Epidermal melanocyte (primary cell): ENCODE measurements around the gene SPCS3.
A peak's percentile ranks its signal among the peaks of the same experiment; 100 is the strongest.
"Not testable (repeated sequence)": the region's sequence is repeated elsewhere in the genome, so short reads cannot be mapped to it uniquely, and the experiment has no call there.

Experiments used
- DNase-seq: peaks from one replicate; pipeline ENCODE4 v3.0.0; 2011; ENCODE audit warnings: low spot score; ENCODE audit not compliant: insufficient read length

Gene SPCS3

DNA sequence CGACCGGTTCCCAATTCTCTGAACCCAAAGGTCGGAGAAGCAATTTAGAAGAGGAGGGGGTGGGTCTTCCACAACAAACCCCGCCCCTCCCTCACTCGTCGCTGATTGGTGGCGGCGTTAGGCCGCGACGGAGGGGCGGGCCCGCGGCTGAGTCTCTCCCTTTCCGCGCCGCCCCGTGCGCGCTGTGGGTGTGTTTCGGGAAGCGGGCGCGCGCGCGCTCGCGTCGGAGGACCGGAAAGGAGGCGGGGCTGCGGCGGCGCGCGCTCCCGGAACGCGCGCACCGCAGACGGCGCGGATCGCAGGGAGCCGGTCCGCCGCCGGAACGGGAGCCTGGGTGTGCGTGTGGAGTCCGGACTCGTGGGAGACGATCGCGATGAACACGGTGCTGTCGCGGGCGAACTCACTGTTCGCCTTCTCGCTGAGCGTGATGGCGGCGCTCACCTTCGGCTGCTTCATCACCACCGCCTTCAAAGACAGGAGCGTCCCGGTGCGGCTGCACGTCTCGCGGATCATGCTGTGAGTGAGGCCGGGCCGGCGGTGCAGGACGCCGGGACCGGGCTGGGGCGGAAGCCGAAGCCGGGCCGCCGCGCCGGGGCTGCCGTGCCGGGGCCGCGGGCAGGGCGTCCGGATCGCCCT lies at the start of gene SPCS3:
Gene SPCS3, plus strand, starts transcription at position 263 of the 636 bp plus-strand sequence. Its CDS starts 111 bp downstream, at position 374.
- DNase-seq: peak; percentile 91

DNA sequence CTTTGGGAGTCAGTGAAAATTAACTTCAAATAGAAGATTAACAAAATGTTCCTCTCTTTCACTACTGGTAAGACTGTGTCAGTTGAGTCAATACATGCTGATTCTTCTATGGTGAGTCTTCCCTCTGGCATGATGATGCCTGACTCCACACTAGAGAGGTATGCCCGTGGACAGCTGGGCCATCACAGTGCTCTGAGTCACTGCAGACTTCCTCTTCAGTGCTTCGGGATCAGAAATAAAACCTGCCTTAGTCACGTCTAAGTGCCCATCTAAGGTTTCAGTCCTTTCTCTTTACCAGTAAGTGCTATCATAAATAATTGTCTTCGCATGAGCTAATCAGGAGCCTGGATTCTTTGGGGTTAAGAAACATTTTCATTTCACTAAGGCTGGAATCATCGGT lies 49.1 kb upstream of the SPCS3 start:
- peak; percentile 48 for DNase-seq

DNA sequence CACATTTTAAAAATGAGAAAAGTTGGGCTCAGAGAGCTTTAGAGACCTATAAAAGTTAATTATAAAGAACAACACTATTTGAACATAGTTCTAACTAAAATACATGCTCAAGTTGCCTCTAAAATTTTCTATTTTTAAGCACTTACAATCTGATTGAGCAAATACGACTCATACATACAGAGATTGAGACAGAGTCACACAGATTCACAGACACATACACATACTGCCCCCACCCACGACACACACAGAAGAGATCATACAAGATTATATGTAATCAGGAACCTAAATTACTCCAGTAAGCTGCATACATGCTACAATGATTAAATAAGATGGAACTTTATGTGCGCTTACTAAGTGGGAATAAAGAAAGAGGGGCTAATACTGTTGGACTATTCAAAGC lies 48.0 kb upstream of the SPCS3 start:
- DNase-seq: no peak

DNA sequence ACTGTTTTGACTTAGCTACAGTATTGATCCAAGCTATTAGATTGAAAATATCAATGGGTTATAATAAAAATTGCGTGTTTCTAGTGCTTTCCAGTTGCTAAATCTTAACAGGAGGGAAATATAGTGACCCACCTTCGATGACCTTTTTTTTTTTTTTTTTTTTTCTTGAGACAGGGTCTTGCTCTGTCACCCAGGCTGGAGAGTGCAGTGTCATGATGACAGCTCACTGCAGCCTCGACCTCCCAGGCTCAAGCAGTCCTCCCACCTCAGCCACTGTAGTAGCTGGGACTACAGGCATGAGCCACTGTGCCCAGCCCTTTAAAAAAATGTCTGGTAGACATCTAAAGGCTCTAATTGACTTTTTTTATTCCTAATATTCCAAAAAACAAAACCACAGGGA lies 47.0 kb upstream of the SPCS3 start:
- no peak for DNase-seq

DNA sequence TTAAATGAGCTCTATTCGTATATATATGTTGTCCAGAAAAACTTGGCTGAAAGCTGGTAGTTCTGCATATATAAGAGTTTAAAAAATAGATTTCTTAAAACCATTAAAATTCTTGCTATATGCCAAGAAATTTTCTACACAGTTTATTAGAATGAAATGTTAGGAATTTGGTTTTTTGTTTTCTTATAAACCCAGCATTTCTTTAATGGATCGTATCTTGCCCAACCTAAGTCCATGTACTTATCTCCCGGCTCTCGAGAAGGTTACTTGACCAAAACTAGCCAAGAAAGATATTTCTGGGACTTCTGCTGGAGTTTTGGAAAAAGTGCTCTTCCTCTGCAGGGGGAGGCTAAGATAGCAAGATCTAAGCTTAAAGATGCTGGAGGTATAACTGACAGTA lies 46.0 kb upstream of the SPCS3 start:
- no peak for DNase-seq

DNA sequence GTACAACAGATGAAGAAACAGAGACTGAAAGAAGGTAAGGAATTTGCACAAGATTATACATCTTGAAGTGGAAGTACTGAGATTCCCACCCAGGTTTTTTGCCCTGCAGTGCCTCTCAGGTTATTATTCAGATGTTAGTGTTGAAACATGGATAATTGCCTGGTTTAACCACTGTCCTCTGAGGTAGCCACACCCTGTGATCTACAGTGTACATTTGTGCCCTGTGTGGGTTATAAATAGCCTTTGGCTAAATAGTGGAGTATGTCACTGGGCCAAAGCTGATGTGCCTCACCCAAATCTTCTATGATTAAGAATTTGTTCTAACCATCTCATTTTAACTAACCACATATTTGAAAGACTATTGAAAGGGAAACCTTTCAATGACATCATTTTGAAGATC lies 45.3 kb upstream of the SPCS3 start:
- no peak for DNase-seq

DNA sequence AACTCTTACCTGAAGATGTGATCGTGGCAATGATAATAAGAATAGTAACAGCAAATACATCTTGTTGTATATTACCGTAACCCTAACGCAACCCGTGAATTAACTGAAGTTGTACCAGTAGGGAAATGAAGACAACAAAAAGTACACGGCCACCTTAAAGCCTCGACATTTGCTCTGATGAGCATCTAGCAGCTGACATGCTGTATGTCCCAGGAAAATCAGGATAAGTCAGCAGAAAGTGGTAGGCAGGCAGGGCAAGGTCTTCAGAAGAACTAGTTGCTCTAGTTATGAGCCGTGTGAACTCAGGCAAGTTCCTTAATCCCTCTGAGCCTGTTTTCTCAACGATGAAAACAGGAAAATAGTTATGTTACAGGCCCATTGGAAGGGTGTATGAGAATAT lies 43.1 kb upstream of the SPCS3 start:
- no peak for DNase-seq

DNA sequence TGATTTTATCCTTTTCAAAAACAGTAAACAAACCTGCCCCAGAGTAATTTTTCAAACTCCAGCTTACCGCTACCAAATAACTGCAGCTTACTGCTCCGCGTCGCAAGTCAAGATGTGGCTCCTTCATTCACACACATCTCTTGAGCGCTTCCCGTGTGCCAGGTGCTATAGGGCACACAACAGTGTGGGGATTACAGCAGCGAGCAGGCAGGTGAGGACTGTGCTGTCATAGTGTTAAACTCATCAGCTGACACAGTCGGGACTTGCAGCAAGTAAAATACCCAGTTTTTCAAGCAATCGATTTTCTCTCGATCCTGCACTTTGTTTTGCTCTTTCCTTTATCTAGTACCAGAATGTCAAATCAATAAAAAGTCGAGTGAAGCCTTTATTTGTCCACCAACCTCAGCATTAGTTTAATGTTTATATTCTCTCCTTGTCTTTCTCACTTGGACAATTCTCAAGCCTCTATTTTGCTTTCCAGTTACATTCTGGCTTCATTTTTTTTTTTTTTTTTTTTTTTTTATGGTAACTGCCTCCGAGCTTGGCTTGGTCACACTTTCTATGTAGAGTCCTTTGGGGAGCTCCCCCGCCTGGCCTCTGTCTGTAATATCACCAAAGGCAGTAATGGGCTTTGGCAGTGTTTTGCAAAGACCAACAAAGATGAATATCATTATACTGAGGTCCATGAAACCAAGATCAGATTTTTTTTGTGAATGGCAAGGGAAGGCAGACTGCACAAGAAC lies 42.4 kb upstream of the SPCS3 start:
- DNase-seq: peak; percentile 54

DNA sequence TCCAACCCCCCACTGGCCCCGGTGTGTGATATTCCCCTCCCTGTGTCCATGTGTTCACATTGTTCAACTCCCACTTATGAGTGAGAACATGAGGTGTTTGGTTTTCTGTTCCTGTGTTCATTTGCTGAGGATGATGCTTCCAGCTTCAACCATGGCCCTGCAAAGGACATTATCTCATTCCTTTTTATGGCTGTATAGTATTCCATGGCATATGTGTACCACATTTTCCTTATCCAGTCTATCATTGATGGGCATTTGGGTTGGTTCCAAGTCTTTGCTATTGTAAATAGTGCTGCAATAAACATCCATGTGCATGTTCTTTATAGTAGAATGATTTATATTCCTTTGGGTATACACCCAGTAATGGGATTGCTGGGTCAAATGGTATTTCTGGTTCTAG lies 40.2 kb upstream of the SPCS3 start:
- not testable (repeated sequence) for DNase-seq

DNA sequence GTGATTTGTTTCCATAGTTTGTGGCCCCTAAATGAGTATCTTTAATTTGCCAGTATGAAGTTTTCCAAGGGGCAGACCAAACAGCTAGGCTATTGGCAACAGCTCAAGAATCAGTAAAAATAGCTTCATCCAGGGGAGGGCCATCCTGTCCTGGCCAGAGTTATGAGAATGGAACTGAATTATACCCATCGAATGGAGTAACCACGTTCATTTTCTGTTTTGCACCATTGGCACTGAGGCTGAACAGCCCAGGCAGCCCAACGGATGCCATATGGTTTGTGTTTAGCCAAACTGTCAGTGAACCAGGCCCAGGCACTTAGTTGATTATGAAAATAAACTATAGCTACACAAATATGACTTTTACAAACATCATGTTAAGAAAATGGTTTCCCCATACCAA lies 33.0 kb upstream of the SPCS3 start:
- DNase-seq: no peak

DNA sequence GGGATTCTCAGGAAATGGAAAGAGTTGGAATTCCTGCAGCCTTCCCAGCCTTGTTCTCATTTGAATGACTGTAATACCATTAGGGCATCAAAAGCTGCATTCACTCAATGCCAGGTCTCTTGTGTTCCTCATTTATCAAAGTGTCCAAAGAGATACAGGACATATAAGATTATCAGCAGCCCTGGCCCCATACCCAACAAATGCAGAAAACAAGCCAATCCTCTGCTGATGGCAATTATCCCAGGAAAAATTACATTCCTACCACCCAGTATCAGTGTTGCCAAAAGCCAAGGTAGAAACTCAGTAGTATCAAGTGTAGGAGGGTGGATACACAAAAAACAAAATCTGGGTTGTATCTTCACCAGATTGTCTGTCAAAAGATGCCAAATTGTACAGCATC lies 32.2 kb upstream of the SPCS3 start:
- no peak for DNase-seq

DNA sequence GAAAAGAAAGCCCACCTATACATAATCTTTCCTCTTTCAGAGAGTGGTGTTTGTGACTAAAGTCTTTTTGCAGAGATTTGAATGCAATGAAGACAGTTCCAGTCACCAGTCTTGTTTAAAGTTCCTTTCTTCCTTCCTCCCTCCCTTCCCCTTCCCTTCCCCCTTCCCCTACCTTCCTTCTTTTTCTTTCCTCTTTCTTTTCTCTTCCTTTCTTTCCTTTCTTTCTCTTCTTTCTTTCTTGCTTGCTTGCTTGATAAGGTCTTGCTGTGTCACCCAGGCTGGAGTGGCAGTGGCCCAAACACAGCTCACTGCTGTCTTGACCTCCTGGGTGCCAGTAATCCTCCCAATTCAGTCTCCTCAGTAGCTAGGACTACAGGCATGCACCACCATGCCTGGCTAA lies 31.7 kb upstream of the SPCS3 start:
- DNase-seq: no peak

DNA sequence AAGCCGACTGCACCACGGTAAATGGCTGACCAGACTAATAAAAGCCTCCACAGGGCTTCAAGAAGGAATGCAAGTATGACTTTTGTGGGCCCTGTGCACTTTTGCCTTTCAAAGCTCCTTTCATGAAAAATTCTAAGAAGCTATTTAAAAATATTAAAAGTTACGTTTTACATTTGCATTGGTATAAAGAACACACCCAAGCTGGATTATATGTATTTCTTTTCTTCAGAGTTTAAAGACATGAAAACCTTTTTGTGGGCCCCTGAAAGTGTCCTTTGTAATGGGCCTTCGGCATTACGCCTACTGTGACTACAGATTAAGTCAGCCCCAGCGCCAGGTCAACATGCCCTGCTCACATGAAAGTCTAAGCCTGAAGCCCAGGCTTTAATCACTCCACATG lies 30.2 kb upstream of the SPCS3 start:
- no peak for DNase-seq

DNA sequence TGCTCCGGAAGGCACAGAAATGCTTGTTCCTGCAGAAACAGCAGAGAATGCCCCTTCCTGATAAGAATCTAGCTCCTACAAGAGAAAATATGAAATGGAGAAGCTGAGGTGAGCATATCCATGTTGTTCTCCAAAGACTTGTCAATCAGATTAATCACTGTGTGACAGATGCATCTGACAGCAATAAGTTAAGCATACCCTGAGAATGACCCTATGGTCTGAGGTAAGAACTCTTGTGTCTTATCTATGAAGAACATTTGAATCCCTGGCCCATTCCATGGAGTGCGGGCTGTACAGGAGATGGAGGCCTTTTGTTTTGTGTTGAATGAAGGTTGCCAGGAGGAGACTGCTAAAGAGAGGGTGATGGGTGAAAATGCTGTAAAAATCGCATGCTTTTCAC lies 29.2 kb upstream of the SPCS3 start:
- no peak for DNase-seq

DNA sequence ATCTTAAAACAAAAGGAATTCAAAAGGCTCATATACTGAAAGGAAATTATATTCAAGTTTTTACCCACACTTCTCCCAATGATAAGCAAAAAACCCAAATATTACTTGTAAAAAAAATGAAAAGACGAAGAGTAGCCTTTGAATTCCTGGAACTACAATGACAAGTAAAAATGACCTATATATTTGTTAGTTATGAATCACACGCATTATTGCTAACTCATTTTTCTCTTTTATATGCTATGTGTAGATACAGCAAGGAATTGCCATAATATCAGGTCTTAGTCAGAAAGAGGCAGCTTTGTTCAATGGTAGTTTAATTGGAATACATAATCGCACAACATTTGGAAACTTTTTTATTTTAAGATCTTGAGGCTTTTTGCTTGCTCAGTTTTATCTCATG lies 28.0 kb upstream of the SPCS3 start:
- no peak for DNase-seq

DNA sequence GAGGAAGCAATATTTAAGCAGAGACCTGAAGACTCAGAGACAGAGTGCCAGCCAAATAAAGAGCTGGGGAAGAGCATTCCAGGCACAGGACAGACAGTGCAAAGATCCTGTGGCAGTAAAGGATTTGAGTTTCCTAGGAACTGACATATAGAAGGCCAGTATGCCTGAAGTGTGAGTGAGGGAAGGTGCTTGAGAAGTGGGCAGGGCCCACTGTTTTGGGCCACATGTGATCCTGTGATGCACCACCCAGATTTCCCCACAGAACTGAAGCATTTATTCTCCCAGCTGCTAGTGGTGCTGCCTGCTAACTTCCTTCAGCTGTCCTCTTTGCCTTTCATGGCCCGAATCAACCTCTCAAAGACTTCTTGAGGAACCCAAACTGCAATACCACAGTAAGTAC lies 26.8 kb upstream of the SPCS3 start:
- DNase-seq: no peak

DNA sequence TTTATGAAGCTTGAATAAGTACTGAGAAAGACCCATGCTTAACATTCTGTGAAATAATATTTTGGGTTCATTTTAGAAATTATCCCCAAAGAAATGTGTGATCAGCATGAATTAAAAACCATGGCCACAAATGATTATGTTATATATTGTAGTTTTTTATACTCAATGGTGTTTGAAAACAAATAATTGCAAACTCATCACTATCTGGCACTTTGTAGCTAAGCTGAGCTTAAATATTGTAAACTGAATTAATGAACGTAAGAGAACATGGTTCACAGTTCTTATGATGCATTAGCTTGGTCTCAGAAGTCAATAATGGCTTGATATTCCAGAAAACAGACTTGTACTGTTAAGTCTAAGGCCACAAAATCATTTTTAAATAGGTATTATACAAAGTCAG lies 26.1 kb upstream of the SPCS3 start:
- no peak for DNase-seq

DNA sequence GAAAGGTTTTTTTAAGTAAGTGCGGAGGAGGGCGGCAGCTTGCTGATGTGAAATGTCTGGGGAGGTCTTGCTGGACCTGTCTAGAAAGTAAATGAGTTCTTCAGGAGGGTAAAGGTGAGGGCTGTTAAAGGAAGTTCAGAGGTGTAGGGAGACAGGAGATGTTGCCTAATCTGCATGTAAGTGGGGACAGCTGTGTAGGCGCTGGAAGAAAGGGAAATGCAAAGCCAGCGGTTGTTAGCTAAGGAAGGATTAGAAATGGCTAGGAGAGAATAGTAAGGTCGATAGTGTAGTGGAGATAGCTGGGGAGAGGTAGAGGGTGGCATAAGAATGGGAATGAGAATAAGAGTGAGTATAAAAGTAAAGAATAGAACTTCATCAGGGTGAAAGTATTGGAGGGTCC lies 23.9 kb upstream of the SPCS3 start:
- not testable (repeated sequence) for DNase-seq

DNA sequence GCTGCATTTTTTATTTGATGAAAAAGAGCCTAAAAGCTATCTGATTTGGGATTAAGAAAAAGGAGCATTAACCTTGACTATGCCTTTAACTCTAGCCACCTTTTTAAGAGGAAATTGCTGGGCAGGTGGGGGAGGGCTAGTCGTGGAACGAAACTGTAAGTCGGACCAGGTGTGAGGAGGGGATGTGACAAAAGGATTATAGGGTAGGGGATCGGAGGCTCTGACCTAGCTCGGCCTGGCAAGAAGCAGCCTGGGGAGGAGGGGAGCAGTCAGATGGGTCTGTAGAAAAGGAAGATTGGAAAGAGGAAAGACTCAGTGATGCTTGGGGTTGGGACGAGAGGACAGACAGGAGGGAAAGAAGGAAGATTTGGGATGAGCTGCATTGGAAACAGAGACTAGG lies 21.1 kb upstream of the SPCS3 start:
- no peak for DNase-seq

DNA sequence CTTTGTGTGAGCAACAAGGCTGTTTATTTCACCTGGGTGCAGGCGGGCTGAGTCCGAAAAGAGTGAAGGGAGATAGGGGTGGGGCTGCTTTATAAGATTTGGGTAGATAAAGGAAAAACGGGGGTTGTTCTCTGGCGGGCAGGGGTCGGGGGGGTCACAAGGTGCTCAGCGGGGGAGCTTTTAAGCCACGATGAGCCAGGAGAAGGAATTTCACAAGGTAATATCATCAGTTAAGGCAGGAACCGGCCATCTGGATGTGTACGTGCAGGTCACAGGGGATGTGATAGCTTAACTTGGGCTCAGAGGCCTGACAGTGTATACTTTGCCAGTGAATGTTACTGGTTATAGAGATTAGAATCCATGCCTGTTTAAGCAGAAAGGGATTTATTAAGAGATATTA lies 19.7 kb upstream of the SPCS3 start:
- no peak for DNase-seq

DNA sequence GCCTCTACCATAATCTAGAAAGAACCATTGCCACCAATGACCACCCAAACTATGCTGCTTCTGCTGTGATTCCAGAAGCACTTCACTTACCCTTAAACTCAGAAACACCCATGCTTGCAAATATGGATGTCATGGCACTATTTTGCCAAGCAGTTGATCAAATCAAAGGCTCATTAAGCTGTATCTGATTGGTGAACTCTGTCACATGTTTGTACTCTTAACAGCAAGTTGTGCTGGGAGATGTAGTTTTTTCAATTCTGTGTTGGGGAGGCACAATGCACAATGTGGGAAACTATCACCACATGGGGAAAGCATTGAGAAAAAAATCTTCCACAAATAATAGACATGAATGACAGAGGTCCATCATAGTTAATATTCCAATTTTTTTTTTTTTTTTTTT lies 19.2 kb upstream of the SPCS3 start:
- DNase-seq: no peak

DNA sequence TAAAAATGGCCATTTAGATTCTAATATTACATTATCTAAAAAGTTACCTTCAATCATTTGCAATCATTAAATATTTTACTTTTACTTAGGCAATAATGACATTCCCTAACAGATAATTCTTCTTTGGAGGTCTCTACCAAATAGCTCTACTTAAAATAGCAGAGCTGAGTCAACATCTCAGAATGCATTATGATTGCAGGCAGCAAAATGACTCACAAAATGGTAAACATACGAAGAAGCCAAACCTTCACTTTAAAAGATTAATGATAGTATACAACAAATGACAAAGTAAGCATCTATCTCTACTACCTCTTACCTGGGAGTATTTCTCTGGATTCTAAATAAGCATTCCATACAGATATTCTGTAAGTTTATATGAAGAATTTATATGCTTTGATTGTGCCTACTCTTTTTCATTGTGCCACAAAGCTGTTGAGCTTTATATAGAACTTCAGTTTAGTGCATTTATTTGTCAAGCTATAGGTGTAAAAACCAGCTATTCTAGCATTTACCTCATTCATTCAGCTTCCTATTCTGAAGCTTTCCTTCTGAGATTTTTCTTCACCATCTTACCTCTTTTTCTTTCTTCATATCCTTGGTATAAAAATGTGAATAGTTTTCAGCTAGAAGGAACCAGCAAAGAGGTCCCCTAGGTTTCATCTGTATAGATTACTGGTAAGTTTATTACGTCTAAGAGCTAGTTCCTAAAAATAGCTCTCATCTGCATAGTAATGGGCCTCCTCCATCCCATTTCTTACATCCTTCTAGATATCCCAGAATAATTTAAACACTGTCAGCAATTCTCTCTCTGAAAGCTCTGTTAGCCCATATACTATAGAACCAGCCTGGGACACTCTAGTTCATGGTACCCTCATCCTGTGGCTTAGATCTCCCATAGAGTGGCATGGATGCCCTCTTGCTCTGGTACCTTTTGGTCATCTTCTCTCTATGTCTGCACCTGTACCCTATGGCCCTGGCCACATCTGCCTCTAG lies 17.2 kb upstream of the SPCS3 start:
- peak; percentile 34 for DNase-seq
